GM12872 (cell line): ENCODE measurements around the gene PCGF3.
A peak's percentile ranks its signal among the peaks of the same experiment; 100 is the strongest.

Experiments used
- CTCF ChIP-seq: IDR thresholded peaks from 3 replicates; pipeline ENCODE4 v1.5.1; 2011; ENCODE audit warnings: low read depth, mild to moderate bottlenecking, low read length, moderate library complexity; ENCODE audit not compliant: insufficient read depth

Gene PCGF3

DNA sequence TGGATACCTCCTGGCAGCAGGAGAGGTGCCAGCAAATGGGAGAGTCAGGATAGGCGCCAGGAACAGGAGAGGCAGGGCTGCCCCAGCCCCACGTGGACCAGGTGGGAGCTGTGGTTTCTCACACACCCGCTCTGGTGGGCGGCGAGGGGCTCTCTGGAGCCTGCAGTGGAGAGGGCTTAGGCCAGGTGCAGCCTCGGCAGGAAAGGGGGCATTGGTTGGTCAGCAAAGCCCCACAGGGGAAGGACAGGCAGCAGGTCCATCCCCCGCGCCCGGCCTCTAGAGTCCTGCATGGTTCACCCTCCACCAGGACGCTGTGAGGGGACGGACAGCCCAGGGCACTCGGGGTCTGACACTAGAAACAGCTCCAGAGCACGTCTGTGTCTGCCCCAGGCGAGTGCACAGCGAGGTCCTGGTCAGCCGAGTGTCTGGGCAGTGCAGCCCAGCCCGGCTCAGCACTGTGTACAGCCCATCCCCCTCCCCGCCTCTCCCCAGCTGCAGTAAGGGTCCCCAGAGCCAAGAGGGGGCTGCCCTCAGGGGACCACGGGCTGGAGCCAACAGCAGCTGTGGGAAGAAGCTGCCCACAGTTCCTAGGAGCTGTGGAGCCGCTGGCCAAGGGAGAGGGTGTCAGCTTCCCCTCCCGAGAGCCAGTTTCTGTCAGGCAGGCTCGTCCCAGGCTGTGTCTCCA is 39.7 kb upstream of the PCGF3 start:
- no peak for TF ChIP-seq CTCF

- no peak for TF ChIP-seq CTCF
These were observed 39.2 kb upstream of the PCGF3 start for GRCh38 chr4:666436-666810.

DNA sequence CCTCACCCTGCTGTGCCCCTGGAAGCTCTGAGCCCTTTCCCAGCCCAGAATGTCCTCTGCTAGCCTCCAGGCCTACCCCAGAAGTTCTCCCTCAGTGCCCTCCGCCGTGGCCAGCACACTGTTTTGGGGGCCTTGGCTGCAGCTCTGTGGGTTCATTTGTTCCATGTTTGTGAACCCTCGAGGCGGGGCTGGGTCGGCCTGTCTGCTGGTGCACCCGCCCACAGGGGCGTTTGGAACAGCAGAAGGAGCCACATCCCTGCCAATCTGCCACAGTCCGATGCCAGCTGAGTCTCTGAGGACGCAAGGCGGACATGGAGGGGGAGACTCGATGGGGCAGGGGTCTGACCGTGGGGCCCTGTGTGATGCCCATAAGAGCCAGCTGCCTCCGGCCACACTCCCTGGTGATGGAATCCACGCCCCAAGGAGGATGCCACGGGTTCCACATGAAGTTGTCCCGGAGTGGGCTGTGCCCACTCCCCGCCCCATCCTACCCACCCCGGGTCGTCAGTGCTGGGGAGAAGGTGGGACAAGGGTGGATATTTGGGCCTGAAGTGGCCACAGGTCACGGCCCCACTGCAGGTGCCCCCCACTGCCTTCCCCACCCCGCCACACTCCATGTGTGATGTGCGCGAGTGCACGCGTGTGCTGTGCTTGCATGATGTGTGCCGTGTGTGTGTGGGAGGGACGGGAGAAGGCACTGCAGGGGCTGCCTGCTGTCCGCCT is 38.6 kb upstream of the PCGF3 start:
- no peak for TF ChIP-seq CTCF

- no peak for TF ChIP-seq CTCF
These were observed 38.1 kb upstream of the PCGF3 start for GRCh38 chr4:667545-667925.

DNA sequence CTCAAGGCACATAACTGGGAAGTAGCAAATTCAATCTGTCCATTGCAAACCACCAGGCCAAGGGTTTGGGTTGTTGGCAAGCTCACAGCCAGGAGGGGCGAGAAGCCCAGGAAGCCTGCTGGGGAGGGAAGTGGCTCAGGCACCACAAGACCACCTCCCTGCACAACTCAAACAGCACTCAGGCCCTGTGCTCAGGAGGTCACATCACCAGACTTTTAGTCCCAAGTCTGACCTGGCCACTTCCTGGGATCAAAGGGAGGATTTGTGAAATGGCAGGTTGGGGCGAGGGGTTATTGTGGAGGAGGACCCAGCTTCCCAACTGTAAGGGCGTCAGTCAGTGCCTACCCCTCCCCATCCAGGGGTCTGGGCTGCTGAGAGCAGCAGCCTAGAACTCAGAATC is 33.9 kb upstream of the PCGF3 start:
- TF ChIP-seq CTCF: no peak

GRCh38 chr4:673349-674091 is 32.1 kb upstream of the PCGF3 start:
- TF ChIP-seq CTCF: no peak

GRCh38 chr4:674172-675035 is 31.2 kb upstream of the PCGF3 start, which contains the start of the genes ATP5ME and MYL5:
ATP5ME (minus strand) TSS chr4:674276; CDS start chr4:674247, 29 bp downstream.
MYL5 (plus strand) TSS chr4:674542; CDS start chr4:678027, 3,485 bp downstream.
- peak; percentile 99 for TF ChIP-seq CTCF
